GM23338 (cell line): ENCODE data around the gene OR10X1.

Source experiments
- EZH2 ChIP-seq: fragments of 200-600 bp; sonication (generic); IDR thresholded peaks from one replicate; pipeline ENCODE4 v1.8.0; 2017; ENCODE audit warnings: antibody characterized with exemption, mild to moderate bottlenecking, low read depth; ENCODE audit not compliant: unreplicated experiment
- EZH2phosphoT487 ChIP-seq: fragments of 200-600 bp; sonication (generic); IDR thresholded peaks from one replicate; pipeline ENCODE4 v1.8.1; 2018; ENCODE audit warnings: antibody characterized with exemption; ENCODE audit not compliant: unreplicated experiment
- POLR2AphosphoS5 ChIP-seq: IDR thresholded peaks from 2 replicates; pipeline ENCODE4 v1.6.1; 2016; ENCODE audit warnings: antibody characterized with exemption, low read depth
- TF ChIP-seq, protein P1 (sequence below), 2 experiments: fragments of 200-600 bp in 1 of 2; sonication (generic) in 1 of 2; conservative IDR thresholded peaks; 2 replicates each; pipeline versions ENCODE4 v1.5.1 to v1.6.1; 2016 to 2017; ENCODE audit warnings: antibody characterized with exemption in 2 of 2, low read depth in 2 of 2, mild to moderate bottlenecking in 2 of 2, moderate library complexity in 1 of 2

DNA sequence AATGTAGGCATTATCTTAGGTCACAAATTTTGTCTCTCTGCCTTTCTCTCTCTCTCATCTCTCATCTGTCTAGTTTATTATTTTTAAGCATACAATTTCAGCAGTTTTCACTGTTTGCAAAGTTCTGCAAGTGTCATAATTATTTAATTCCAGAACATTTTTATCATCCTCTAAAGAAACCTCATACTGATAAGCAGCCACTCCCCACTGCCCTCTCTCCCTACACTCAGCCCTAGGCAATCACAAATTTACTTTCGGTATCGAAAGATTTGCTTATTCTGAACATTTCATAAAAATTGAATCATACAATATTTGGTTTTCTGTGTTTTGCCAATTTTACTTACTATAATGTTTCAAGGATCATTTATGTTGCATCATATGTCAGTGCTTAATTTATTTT lies 42.1 kb downstream of the OR10X1 start:
- TF ChIP-seq, protein P1, sequence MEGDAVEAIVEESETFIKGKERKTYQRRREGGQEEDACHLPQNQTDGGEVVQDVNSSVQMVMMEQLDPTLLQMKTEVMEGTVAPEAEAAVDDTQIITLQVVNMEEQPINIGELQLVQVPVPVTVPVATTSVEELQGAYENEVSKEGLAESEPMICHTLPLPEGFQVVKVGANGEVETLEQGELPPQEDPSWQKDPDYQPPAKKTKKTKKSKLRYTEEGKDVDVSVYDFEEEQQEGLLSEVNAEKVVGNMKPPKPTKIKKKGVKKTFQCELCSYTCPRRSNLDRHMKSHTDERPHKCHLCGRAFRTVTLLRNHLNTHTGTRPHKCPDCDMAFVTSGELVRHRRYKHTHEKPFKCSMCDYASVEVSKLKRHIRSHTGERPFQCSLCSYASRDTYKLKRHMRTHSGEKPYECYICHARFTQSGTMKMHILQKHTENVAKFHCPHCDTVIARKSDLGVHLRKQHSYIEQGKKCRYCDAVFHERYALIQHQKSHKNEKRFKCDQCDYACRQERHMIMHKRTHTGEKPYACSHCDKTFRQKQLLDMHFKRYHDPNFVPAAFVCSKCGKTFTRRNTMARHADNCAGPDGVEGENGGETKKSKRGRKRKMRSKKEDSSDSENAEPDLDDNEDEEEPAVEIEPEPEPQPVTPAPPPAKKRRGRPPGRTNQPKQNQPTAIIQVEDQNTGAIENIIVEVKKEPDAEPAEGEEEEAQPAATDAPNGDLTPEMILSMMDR (conservative IDR thresholded peaks at IDR 0.05; ENCODE audit: low read depth in 2 of 2): no peak
- TF ChIP-seq EZH2 (no peak), EZH2phosphoT487 (no peak), POLR2AphosphoS5 (no peak)
